GM23338 (cell line): ENCODE results near the gene EFCAB6. TPM values are rescaled to one million over a fixed set of nuclear protein-coding genes. Genes with fewer than 3 reads are reported as not detected.
A peak's percentile ranks its signal among the peaks of the same experiment; 100 is the strongest.

Experiments used
- ATAC-seq: fragments of 200-7000 bp; cut with Tn5 transposase; 3 replicates; pipeline ENCODE4 v1.9.1; 2020
- DNase-seq: peaks from one replicate; pipeline ENCODE4 v3.0.0-alpha.2; 2015; ENCODE audit warnings: low spot score
- H2AFZ ChIP-seq: fragments of 200-600 bp; sonication (generic); 2 replicates; pipeline ENCODE4 v1.8.0; 2016; ENCODE audit warnings: antibody characterized with exemption, mild to moderate bottlenecking, moderate library complexity
- H3F3A ChIP-seq: fragments of 200-600 bp; sonication (generic); replicated peaks from 2 replicates; pipeline ENCODE4 v1.8.0; 2017; ENCODE audit warnings: antibody characterized with exemption, mixed run types, low read depth
- H3K27ac ChIP-seq: fragments of 200-600 bp; sonication (generic); 2 replicates; pipeline ENCODE4 v1.6.1; 2016; ENCODE audit warnings: low read depth
- H3K27me3 ChIP-seq: fragments of 200-600 bp; sonication (generic); 2 replicates; pipeline ENCODE4 v1.8.0; 2016; ENCODE audit warnings: mild to moderate bottlenecking, mixed run types, moderate library complexity; ENCODE audit not compliant: insufficient read depth
- H3K36me3 ChIP-seq: fragments of 200-600 bp; sonication (generic); 2 replicates; pipeline ENCODE4 v1.8.0; 2016; ENCODE audit warnings: mild to moderate bottlenecking; ENCODE audit not compliant: insufficient read depth
- H3K4me1 ChIP-seq: fragments of 200-600 bp; sonication (generic); 2 replicates; pipeline ENCODE4 v1.8.0; 2016; ENCODE audit warnings: mild to moderate bottlenecking, moderate library complexity; ENCODE audit not compliant: insufficient read depth
- H3K4me2 ChIP-seq: fragments of 200-600 bp; sonication (generic); 2 replicates; pipeline ENCODE4 v1.7.1; 2017; ENCODE audit warnings: mixed run types
- H3K4me3 ChIP-seq: fragments of 200-600 bp; sonication (generic); 2 replicates; pipeline ENCODE4 v1.6.1; 2016; ENCODE audit warnings: mixed run types
- H3K79me2 ChIP-seq: fragments of 200-600 bp; sonication (generic); replicated peaks from 2 replicates; pipeline ENCODE4 v1.8.0; 2017; ENCODE audit warnings: mild to moderate bottlenecking; ENCODE audit not compliant: insufficient read depth
- H3K9me2 ChIP-seq: fragments of 200-600 bp; sonication (generic); 2 replicates; pipeline ENCODE4 v1.8.0; 2017; ENCODE audit not compliant: insufficient read depth
- H4K20me1 ChIP-seq: fragments of 200-600 bp; sonication (generic); replicated peaks from 2 replicates; pipeline ENCODE4 v1.8.0; 2017; ENCODE audit warnings: mild to moderate bottlenecking; ENCODE audit not compliant: insufficient read depth
- H3K27ac Mint-ChIP-seq: 2 replicates; pipeline ENCODE4 v1.8.0; 2020; ENCODE audit warnings: inconsistent platforms, mild to moderate bottlenecking, moderate library complexity, mixed read lengths
- H3K27me3 Mint-ChIP-seq: 3 replicates; pipeline ENCODE4 v1.8.0; 2022; ENCODE audit warnings: low read depth, mild to moderate bottlenecking, moderate library complexity, mixed read lengths, inconsistent platforms; ENCODE audit not compliant: insufficient read depth, poor library complexity
- H3K36me3 Mint-ChIP-seq: 3 replicates; pipeline ENCODE4 v1.8.0; 2021; ENCODE audit warnings: low read depth, mild to moderate bottlenecking, inconsistent platforms, moderate library complexity, mixed read lengths
- H3K4me1 Mint-ChIP-seq: 3 replicates; pipeline ENCODE4 v1.8.0; 2020; ENCODE audit warnings: mild to moderate bottlenecking, inconsistent platforms, mixed read lengths
- H3K4me3 Mint-ChIP-seq: 3 replicates; pipeline ENCODE4 v1.8.0; 2021; ENCODE audit warnings: moderate library complexity, mild to moderate bottlenecking, inconsistent platforms, mixed read lengths
- H3K9me3 Mint-ChIP-seq: 3 replicates; pipeline ENCODE4 v1.8.0; 2020; ENCODE audit warnings: moderate library complexity, mild to moderate bottlenecking, inconsistent platforms, mixed read lengths
- CREB1 ChIP-seq: fragments of 250-450 bp; sonication (Bioruptor Pico); IDR thresholded peaks from 2 replicates; pipeline ENCODE4 v1.5.0; 2020; ENCODE audit warnings: low read depth, mild to moderate bottlenecking, moderate library complexity
- ETS1 ChIP-seq: IDR thresholded peaks from 2 replicates; pipeline ENCODE4 v1.6.1; 2016; ENCODE audit warnings: antibody characterized with exemption
- EZH2 ChIP-seq: fragments of 200-600 bp; sonication (generic); IDR thresholded peaks from one replicate; pipeline ENCODE4 v1.8.0; 2017; ENCODE audit warnings: antibody characterized with exemption, mild to moderate bottlenecking, low read depth; ENCODE audit not compliant: unreplicated experiment
- EZH2phosphoT487 ChIP-seq: fragments of 200-600 bp; sonication (generic); IDR thresholded peaks from one replicate; pipeline ENCODE4 v1.8.1; 2018; ENCODE audit warnings: antibody characterized with exemption; ENCODE audit not compliant: unreplicated experiment
- JUNB ChIP-seq: IDR thresholded peaks from one replicate; pipeline ENCODE4 v1.6.1; 2016; ENCODE audit warnings: antibody characterized with exemption; ENCODE audit not compliant: unreplicated experiment
- NANOG ChIP-seq: IDR thresholded peaks from 2 replicates; pipeline ENCODE4 v1.6.1; 2016; ENCODE audit warnings: antibody characterized with exemption, borderline replicate concordance
- POLR2AphosphoS5 ChIP-seq: IDR thresholded peaks from 2 replicates; pipeline ENCODE4 v1.6.1; 2016; ENCODE audit warnings: antibody characterized with exemption, low read depth
- REST ChIP-seq: IDR thresholded peaks from one replicate; pipeline ENCODE4 v1.6.1; 2018; ENCODE audit warnings: antibody characterized with exemption; ENCODE audit not compliant: unreplicated experiment
- STAT1 ChIP-seq: IDR thresholded peaks from one replicate; pipeline ENCODE4 v1.6.1; 2016; ENCODE audit warnings: antibody characterized with exemption; ENCODE audit not compliant: unreplicated experiment
- ZNF114 ChIP-seq: fragments of 250-450 bp; sonication (Bioruptor Pico); IDR thresholded peaks from 2 replicates; pipeline ENCODE4 v1.5.0; 2020; ENCODE audit warnings: mild to moderate bottlenecking, moderate library complexity
- ZNF331 ChIP-seq: fragments of 250-450 bp; sonication (Bioruptor Pico); IDR thresholded peaks from 2 replicates; pipeline ENCODE4 v1.5.0; 2020; ENCODE audit warnings: low read depth, mild to moderate bottlenecking, moderate library complexity
- polyA plus RNA-seq: library from polyadenylated mRNA; unstranded; fragments of >200 nt; fragmentation: Nextera tagmentation; extraction: Ambion mirVana; gene quantifications from 2 replicates; pipeline ENCODE4 v1.2.1, GENCODE V29; 2016
- total RNA-seq: library from RNA; depleted of rRNA; stranded (reverse); fragments of >200 nt; shearing (Covaris generic); gene quantifications from 2 replicates; pipeline ENCODE4 v1.2.3, GENCODE V29; 2014
- TF ChIP-seq, protein P1 (sequence below): fragments of 250-450 bp; sonication (Bioruptor Pico); IDR thresholded peaks from 2 replicates; pipeline ENCODE4 v1.5.0; 2020; ENCODE audit warnings: mild to moderate bottlenecking, moderate library complexity
- TF ChIP-seq, protein P2 (sequence below), 2 experiments: fragments of 200-600 bp in 1 of 2; sonication (generic) in 1 of 2; conservative IDR thresholded peaks; 2 replicates each; pipeline versions ENCODE4 v1.5.1 to v1.6.1; 2016 to 2017; ENCODE audit warnings: antibody characterized with exemption in 2 of 2, low read depth in 2 of 2, mild to moderate bottlenecking in 2 of 2, moderate library complexity in 1 of 2

Gene EFCAB6
- total and polyA plus RNA-seq, 2 experiments from 2014 or later: 1.1 to 1.8 TPM

GRCh38 chr22:43849731-43850130 lies 37.6 kb upstream of the EFCAB6 start:
- Histone ChIP-seq H2AFZ (no peak overlapping the region), H4K20me1 (peaks cover 3% of the 10 kb centered on the region)
- DNase-seq: no peak

More at GRCh38 chr22:43849731-43850130, 37.6 kb upstream of the EFCAB6 start:
- H3K4me1 Mint-ChIP-seq: peaks cover 48% of the 10 kb centered on the region
- H3K4me1 ChIP-seq: no peaks in the 10 kb centered on the region
- H3K4me2 ChIP-seq: no peak overlapping the region
- no peak for ATAC-seq
- no peaks in the 10 kb centered on the region for H3K9me3 Mint-ChIP-seq
- H3K27ac ChIP-seq: 0 out of 2 replicates have a peak overlapping the region, but pooled peaks have one; percentile 26
- H3K27ac Mint-ChIP-seq: no peak overlapping the region
- no peaks in the 10 kb centered on the region for H3K9me2 ChIP-seq
- no peak for TF ChIP-seq ETS1
- TF ChIP-seq, protein P1, sequence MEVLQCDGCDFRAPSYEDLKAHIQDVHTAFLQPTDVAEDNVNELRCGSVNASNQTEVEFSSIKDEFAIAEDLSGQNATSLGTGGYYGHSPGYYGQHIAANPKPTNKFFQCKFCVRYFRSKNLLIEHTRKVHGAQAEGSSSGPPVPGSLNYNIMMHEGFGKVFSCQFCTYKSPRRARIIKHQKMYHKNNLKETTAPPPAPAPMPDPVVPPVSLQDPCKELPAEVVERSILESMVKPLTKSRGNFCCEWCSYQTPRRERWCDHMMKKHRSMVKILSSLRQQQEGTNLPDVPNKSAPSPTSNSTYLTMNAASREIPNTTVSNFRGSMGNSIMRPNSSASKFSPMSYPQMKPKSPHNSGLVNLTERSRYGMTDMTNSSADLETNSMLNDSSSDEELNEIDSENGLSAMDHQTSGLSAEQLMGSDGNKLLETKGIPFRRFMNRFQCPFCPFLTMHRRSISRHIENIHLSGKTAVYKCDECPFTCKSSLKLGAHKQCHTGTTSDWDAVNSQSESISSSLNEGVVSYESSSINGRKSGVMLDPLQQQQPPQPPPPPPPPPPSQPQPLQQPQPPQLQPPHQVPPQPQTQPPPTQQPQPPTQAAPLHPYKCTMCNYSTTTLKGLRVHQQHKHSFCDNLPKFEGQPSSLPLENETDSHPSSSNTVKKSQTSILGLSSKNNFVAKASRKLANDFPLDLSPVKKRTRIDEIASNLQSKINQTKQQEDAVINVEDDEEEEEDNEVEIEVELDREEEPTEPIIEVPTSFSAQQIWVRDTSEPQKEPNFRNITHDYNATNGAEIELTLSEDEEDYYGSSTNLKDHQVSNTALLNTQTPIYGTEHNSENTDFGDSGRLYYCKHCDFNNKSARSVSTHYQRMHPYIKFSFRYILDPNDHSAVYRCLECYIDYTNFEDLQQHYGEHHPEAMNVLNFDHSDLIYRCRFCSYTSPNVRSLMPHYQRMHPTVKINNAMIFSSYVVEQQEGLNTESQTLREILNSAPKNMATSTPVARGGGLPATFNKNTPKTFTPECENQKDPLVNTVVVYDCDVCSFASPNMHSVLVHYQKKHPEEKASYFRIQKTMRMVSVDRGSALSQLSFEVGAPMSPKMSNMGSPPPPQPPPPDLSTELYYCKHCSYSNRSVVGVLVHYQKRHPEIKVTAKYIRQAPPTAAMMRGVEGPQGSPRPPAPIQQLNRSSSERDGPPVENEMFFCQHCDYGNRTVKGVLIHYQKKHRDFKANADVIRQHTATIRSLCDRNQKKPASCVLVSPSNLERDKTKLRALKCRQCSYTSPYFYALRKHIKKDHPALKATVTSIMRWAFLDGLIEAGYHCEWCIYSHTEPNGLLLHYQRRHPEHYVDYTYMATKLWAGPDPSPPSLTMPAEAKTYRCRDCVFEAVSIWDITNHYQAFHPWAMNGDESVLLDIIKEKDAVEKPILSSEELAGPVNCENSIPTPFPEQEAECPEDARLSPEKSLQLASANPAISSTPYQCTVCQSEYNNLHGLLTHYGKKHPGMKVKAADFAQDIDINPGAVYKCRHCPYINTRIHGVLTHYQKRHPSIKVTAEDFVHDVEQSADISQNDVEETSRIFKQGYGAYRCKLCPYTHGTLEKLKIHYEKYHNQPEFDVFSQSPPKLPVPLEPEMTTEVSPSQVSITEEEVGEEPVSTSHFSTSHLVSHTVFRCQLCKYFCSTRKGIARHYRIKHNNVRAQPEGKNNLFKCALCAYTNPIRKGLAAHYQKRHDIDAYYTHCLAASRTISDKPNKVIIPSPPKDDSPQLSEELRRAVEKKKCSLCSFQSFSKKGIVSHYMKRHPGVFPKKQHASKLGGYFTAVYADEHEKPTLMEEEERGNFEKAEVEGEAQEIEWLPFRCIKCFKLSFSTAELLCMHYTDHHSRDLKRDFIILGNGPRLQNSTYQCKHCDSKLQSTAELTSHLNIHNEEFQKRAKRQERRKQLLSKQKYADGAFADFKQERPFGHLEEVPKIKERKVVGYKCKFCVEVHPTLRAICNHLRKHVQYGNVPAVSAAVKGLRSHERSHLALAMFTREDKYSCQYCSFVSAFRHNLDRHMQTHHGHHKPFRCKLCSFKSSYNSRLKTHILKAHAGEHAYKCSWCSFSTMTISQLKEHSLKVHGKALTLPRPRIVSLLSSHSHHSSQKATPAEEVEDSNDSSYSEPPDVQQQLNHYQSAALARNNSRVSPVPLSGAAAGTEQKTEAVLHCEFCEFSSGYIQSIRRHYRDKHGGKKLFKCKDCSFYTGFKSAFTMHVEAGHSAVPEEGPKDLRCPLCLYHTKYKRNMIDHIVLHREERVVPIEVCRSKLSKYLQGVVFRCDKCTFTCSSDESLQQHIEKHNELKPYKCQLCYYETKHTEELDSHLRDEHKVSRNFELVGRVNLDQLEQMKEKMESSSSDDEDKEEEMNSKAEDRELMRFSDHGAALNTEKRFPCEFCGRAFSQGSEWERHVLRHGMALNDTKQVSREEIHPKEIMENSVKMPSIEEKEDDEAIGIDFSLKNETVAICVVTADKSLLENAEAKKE (CRISPR knock-in tag): no peak
- no peak for TF ChIP-seq NANOG
- TF ChIP-seq EZH2phosphoT487: no peak
- TF ChIP-seq, protein P2, sequence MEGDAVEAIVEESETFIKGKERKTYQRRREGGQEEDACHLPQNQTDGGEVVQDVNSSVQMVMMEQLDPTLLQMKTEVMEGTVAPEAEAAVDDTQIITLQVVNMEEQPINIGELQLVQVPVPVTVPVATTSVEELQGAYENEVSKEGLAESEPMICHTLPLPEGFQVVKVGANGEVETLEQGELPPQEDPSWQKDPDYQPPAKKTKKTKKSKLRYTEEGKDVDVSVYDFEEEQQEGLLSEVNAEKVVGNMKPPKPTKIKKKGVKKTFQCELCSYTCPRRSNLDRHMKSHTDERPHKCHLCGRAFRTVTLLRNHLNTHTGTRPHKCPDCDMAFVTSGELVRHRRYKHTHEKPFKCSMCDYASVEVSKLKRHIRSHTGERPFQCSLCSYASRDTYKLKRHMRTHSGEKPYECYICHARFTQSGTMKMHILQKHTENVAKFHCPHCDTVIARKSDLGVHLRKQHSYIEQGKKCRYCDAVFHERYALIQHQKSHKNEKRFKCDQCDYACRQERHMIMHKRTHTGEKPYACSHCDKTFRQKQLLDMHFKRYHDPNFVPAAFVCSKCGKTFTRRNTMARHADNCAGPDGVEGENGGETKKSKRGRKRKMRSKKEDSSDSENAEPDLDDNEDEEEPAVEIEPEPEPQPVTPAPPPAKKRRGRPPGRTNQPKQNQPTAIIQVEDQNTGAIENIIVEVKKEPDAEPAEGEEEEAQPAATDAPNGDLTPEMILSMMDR (conservative IDR thresholded peaks at IDR 0.05; ENCODE audit: low read depth in 2 of 2): no peak
- TF ChIP-seq ZNF114 (CRISPR knock-in tag): no peak
- no peak for TF ChIP-seq REST
- no peak for TF ChIP-seq ZNF331 (CRISPR knock-in tag)
- no peak for TF ChIP-seq STAT1
- TF ChIP-seq POLR2AphosphoS5: no peak
- TF ChIP-seq JUNB: no peak
- no peak for TF ChIP-seq CREB1 (CRISPR knock-in tag)
- no peak for TF ChIP-seq EZH2
- no peak overlapping the region for H3K4me3 Mint-ChIP-seq
- no peaks in the 10 kb centered on the region; the same call in 2 of the 3 replicates for H3K36me3 Mint-ChIP-seq
- no peaks in the 10 kb centered on the region for H3K27me3 ChIP-seq
- H3F3A ChIP-seq: no peaks in the 10 kb centered on the region
- no peaks in the 10 kb centered on the region for H3K36me3 ChIP-seq
- peaks cover 69% of the 10 kb centered on the region for H3K79me2 ChIP-seq
- H3K4me3 ChIP-seq: no peak overlapping the region
- peaks cover 13% of the 10 kb centered on the region for H3K27me3 Mint-ChIP-seq
